Activated CD4-positive, CD25-positive, alpha-beta regulatory T cell treated with anti-CD3 and anti-CD28 coated beads, Interleukin-2, amount 50 U/mL, for 24 hours (primary cell): ENCODE results near the gene MGRN1.

Source experiments
- ATAC-seq, 2 donors: fragments of 150-1000 bp; cut with Tn5 transposase; one replicate each; pipeline ENCODE4 v1.10.0; 2021; ENCODE audit warnings: mild to moderate bottlenecking in 1 of 2, moderate library complexity in 1 of 2

The MGRN1 gene

DNA sequence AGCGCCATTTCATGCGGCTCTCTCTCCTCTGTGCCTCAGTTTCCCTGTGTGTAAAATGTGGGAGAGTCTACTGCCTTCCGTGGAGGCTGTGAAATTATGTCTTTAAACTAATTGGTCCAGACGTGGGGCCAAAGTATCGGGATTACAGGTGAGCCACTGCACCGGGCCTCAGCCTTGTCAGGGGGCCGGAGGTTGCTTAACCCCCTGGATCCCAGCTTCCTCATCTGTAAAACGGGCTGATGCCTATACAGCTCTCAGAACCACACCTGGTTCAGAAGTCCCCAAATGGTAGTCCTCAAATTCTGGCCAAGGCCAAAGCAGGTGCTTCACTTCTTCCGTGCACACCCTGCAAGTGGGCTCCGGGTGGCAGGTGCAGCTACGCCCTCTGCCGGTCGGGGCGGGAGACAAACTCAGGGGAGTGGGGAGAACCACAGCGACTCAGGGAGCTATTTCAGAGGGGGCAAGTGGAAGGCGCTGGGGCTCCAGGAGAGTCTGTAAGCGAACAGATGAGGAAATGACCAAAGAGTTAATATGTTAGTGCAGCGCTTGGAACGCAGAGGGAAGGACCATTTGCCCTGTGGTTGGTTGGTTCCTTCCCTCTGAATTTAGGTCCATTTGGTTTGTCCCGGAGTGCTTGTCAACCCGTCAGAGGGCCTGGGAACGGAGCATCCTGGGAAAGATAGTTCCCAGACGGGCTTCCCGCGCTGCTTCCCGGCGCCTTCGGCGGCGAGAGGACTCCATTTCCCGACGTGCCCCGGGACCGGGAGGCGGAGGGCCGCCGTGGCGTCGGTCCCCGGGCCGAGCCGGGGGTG lies at the start of gene MGRN1:
Gene MGRN1, plus strand, starts transcription at position 812 of the 812 bp plus-strand sequence. CDS start 135 bp downstream, outside the sequence.
- peak; percentile 88 to 91 for ATAC-seq

DNA sequence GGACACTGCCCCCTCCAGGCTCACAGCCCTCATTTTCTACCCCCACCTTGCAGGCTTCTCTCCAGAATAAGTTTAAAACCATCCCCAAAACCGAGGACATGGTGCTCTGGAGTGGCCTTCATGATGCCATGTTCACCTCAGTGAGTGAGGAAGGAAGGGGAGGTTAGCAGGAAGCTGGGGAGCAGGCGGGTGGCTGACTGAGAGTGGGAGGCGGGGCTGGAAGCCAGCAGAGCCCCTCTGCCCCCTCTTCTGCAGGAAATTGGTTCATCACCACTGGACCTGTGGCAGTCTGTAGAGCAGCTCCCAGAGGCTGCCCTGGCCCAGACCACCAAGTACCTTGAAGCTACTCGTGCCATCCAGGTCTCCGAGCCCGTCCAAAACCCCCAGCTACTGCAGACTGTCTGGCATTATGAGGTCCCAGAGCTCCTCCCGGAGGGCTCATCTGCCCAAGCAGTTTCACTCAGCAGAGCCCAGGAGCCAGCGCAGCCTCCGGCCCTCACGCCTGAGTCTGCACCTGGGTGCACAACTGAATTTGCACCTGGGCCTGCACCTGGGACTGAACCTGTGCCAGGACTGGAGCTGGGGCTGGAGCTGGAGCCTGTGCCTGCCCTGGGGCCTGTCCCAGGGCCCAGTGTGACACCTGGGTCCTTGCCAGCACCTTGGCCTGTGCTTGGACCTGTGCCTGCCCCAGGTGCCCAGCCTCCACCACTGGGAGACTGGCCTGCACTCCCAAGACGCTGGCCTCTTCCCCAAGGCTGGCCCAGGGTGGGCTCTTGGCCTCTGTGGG lies 49.5 kb upstream of the MGRN1 start:
- ATAC-seq = no peak

DNA sequence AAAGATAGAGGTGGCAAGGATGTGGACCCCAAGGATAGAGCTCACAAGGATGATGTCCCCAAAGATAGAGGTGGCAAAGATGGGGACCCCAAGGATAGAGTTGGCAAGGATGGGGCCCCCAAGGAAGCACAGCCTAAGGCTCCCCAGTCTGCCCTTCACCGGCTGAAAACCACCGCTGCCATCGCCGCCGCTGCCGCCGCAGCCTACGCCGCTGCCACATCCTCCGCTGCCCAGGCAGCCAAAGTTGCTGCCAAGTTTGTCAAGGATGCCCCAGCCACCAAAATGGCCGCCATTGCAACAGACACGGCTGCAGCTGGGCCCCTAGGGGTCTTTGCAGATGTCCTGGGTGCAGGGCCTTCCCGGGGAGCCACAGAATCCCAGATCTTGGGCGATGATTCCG lies 48.6 kb upstream of the MGRN1 start:
- no peak for ATAC-seq

DNA sequence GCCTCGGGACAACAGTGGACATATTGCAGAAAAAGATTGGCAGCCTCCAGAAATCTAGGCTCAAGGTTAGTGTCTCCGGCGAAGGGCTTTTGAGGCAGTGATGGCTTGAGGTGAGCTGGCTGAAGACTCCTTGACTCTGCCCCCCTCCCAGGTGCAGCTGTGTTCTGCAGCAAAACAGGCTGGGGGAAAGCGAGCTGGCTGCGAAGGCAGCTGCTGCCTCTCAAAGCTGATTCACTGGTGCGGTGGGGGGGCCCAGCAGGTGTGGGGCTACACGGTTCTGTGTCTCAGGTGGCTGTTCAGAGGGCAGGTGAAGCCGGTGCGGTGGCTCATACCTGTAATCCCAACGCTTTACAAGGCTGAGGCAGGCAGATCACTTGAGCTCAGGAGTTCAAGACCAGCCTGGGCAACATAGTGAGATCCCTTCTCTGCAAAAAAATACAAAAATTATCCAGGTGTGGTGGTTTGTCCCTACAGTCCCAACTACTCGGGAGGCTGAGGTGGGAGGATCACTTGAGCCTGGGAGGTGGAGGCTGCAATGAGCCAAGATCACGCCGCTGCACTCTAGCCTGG lies 45.6 kb upstream of the MGRN1 start:
- no peak for ATAC-seq

DNA sequence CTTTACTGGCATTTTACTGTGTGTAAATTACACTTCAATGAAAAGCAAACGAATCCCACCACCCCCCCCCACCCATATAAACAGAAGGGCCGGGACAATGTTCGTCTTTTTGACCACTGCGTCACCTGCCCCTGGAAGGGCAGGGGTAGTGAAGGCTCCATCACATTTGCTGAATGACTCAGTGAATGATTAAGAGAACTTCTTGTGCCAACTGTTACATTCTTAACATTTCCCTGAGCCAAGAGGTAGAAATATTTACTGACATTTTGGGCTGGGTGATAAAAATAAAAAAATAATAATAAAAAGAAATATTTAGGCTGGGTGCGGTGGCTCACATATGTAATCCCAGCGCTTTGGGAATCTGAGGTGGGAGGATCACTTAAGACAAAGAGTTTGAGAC lies 44.4 kb upstream of the MGRN1 start:
- no peak for ATAC-seq

DNA sequence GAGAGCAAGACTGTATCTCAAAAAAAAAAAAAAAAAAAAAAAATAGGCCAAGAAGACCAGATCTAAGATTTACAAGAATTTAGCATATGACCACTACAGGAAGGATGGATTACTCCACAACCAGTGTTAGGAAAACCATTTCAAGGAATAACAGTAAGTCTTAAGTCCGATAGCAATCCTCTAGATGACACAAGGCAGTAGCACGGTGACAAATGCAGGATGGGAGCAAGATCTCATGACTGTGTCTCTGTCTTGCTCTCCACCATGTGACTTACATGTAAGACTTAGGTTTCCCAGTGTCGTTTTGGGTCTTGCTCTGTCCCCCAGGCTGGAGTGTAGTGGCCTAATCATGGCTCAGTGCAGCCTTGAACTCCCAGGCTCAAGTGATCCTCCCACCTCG lies 40.7 kb upstream of the MGRN1 start:
- no peak for ATAC-seq

DNA sequence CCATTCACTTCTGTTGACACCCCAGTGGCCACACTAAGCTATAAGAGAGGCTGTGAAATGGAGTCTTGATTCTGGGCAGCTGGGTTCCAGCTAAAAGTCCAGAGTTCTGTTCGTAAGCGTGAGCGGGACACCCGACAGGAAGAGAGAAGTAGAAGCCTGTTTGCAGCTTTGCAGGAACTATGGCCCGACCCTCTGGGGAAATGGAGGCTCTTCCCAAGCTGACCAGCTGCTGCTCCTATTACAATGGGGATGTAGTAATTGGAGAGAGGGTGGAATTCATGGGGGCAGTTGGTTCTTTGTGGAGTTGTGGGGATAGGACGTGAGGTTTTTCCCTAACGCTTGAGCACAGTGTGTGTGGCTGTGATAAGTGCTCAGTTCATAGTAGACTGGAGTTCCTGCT lies 38.3 kb upstream of the MGRN1 start:
- no peak for ATAC-seq

DNA sequence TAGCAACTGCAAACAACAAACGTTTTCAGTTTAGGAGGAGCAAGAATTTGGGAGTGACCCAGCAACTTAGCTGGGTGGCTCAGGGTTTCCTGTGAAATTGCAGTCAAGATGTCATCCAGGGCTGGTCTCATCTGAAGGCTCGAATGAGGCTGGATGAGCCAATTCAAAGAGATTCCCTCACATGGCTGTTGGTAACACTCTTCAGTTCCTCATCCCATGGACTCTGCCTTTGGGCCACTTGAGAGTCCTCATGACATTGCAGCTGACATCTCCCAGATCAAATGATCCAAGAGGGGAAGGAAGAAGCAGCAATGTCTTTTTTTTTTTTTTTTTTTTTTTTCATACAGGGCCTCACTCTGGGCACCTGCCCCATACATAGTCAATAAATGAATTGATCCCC lies 36.2 kb upstream of the MGRN1 start:
- no peak for ATAC-seq

DNA sequence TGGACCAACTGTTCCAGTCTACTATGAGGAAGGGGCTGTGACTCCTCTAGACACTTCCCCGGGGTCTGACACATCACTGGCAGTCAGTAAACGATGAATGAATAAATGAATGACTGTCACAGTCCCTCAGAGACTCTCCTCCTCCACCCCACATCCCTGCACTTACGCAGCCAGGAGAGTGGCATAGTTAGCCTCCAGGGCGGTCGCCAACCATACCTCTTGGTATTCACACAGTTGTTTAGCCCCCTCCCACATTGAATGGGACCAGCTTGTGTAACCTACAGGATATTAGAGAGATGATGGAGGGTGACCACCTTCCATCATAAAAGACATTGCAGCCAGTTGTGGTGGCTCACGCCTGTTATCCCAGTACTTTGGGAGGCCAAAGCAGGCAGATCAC lies 35.7 kb upstream of the MGRN1 start:
- ATAC-seq = no peak

DNA sequence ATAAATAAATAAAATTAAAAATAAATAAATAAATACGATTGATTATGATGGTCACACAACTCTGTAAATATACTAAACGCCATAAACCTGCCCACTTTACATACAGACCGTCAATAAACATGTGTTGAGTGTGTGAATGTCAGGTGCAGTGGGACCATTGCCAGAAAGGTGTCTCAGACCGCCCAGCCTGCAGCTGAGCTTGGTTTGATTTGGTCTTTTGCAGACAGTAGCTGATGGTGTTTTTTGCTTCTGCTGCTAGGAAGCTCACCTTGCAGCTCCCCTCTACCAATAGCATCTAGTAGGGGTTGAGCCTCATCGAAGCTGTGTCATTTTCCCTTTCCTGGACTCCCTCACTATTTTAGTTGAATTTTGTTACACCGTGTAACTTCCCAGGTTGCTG lies 33.4 kb upstream of the MGRN1 start:
- no peak for ATAC-seq

DNA sequence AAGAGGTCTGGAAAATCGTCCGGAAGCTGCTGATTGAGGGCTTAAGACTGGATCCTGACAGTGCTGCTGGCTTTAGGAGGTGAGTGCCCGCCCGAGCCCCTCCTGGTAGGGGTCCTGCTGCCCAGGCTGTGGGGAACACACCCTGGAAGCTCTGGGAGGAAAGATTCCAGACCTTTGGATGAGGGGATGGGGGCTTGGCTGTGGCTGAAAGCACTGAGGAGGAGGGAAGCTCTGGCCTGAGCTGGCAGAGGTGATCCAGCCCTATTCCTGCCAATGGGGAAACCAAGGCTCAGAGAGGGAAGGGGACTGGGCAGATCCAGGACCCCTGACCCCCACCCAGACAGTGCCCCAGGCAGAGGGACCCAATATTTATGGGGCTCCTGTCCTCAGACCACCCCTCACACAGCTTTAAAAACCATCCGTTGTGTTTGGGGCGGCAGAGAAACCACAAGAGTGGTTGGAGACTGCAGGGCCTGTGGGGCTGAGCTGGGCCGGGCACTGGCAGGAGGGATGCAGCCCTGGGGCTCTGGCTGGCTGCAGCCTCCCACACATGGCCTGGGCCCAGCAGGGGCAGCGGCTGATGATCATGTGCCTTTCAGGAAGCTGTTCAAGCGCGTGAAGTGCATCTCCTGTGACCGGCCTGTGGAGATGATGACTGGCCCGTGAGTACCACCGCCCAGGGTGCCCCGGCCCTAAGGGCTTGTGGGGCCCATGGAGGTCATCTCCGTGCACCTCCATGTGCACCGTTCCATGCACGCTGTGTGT lies 32.7 kb upstream of the MGRN1 start:
- no peak for ATAC-seq

DNA sequence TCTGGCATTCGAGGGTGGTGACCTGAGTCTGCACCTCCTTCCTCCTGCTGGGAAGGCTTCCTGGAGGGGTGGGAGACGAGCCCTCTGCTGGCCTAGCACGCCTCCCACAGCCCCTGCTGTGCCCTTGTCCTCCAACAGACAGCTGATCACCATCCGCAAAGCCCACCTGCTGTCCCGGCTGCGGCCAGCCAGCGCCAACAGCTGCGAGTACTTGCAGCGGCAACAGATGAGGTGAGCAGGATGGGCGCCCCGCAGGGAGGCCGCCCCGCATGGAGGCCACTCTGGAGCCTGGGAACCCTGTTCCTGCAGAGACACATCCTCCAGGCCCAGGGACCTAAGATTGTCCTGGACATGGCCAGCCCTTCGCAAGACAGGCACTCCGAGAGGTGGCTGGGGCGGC lies 31.5 kb upstream of the MGRN1 start:
- ATAC-seq = no peak

DNA sequence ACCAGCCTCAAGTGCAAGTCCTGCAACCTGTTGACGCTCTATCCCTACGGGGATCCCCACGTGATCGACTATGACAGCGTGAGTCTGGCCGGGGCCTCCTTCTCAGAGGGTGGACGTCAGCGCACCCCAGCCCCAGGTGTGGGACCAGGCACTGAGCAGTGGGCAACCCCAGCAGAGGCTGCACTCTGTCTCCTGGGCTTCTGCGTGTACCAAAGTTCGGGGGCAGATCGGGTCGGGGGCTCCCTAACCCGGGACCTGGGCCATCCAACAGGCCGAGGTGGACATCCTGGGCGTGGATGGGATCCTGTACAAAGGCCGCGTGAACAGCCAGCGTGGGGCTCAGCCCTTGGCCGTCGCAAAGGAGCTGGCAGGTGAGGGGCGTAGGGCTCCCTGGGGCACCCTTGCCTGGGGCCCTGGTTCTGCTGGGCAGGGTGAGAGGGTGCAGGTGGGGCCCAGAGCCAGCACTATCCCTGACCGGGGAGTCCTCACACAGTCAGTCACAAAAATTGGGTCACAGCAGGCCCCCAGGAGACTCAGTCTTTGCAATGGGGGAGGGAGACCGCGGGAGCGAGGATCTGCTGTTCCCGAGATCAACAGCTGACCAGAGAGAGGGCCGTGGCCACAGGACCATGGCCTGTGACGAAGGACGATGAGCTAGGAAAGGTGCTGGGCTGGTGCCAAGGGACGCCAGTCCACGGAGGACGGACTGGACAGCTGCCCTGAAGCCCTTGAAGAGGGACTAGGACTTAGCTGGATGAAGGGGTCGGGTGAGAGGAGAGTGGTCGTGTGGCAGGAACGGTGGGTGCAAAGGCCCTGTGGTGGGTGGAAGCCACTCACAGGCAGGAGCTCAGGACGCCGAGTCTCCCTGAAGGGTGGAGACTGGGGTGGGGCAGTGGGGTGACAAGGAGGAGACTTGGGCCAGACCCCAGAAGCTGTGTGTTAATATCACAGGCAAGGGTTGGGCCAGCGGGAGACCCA lies 29.9 kb upstream of the MGRN1 start:
- no peak for ATAC-seq

DNA sequence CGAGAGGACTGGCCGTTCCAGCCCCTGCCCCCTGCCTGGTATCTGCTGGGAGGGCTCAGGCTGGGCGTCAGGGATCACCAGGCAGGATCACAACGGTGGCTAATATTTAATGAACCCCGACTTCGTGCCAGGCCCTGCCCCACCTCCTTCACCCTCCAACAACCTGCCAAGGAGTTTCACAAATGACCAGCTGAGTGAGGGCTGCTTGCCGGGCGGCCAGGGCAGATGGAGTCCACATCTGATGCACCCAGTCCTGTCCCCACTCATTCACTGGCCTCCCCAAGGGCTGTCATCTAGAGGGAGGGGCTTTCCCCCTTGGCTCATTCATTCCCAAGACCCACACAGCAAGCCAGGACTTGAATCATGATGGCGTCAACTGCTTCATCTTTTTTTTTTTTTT lies 27.5 kb upstream of the MGRN1 start:
- no peak for ATAC-seq

DNA sequence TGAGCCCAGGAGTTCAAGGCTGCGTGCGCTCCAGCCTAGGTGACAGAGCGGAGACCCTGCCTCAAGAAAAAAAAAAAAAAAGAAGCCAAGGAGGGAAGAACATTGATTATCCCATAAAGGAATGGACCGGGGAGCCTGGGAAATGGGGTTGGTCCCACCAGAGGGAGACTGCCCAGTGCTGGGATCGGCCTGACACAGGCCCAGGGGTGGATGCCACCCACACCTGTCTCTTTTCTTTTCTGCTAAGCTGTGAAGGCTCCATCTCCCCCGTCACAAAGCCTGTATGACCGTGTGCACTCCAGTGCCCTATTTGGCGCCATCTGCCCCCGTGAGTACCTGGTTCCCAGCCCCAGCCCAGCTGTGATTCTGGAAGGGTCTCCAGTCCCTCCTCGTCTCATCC lies 25.6 kb upstream of the MGRN1 start:
- no peak for ATAC-seq

DNA sequence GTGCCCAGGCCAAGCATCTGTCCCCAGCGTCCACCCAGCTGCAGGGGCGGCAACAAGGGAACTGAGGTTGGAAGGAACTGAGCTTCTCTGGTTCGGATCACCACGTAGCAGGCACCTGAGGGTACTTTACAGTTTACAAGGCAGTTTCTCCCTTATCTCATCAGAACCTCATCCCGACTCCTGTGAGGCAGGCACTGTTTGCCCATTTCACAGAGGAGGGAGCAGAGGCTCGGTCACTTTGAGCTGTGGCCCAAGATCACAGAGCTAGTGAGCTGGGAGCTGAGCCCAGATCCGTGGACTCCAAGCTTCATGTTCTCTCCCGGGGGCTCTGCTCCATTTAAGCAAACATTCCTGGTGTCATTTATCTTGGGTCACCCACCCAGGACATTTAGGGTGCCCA lies 25.1 kb upstream of the MGRN1 start:
- no peak for ATAC-seq

DNA sequence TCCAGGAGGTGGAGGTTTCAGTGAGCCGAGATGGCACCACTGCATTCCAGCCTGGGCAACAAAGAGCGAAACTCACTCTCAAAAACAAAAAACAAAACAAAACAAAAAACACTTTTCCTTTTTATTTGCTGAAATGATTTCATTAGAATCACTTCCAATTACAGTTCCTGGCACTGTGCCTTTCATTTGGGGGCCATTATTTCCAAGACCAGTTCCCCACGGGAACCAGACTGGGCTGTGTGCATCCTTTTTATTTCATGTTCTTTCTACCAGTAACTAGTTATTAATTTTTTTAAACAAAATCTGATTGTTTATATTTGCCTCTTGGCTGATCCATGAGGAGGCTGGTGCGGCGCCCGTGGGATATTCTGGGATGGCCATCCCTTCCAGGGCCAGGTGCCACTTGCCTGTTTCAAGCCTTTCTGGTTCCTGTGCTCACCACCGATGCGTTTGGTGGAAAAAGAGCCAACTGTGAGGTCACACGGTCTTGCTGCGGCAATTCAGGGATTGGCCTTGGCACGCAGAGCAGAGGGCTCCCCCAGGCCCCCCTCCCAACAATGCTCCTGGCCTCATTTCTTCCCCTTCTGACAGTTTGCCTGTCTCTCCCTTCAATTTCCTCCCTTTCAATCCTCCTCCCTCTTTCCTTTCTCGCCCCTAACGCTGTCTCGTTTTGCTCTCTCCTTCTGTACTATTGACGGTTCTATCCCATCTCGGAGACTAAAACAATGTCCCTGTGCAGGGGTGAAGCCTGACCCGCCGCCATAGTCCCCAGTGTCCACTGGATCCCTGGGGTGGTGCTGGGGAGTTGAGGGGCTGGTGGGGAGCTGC lies 23.4 kb upstream of the MGRN1 start:
- no peak for ATAC-seq

DNA sequence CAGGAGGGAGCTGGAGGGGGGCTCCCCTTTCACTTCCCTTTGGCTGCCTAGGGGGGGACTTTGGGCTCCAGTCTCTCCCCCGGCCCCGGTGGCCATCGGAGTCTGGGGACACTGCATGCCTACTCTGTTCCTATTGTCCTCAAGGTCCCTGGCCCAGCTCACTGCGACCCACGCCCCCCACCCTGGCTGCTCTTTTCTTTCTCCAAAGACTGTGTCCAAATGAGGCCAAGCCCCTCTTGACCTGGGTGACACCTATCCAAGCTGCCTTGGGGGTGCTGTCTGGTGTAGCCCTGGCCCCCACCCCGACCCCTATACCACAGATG lies 22.8 kb upstream of the MGRN1 start:
- no peak for ATAC-seq

DNA sequence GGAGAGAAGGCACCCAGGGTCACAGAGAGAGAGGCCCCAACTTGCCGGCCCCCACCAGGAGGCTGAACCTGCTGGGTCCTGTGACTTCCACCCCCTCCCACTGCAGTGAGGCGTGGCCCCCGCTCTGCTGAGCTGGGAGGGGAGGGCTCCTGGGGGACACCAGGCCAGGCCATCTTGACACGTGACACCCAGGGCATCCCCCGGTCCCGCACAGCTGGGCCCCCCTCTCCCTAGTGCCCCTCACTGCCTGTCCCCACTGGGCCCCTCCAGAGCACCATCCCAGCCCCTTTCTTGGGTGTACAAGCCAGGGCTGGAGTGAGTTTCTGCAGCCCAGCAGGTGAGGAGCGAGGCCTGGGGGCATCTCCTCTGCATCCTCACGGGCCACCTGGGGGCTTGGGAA lies 22.3 kb upstream of the MGRN1 start:
- ATAC-seq = no peak

DNA sequence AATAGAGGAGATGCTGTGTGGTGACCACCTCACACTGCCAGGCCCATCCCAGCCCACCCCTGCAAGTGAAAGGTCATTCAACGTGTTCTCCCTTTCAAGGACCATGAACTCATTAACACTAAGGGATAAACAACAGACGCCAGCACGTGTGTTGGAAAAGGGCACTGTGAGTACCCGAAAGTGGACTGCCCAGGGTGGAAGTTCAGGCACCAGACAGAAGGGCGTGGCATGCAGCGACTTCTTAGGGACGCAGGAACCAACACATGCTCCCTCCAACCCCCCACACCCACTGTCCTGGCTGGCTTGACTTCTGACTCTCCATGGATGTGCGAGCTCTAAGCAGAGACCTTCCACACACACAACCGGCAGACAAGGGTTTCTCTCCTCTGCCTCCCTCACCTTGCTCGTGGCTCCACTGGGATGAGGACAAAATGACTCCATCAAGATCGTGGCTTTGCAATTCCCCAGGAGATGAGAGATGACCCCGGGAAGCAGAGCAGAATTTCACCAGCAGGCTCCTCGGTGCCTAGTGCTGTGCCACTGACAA lies 20.9 kb upstream of the MGRN1 start:
- no peak for ATAC-seq

DNA sequence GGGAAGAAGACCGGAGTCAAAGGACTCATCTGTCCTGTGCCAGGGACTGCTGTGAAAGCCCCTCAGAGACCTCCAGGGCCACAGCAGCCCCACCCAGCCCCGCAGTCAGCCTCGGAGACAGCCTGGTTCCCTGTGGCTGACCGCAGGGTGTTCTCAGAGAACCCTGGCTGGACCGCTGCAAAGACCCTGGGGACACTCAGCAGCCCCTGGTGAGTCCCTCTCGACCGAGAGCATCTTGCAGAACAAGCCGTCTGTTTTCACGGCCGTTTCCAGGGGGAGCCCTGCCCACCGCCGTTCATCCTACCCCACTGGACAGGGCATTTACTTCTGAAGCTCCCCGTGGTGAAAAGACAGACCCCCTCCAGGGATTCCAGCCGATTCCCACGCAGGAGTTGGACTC lies 20.2 kb upstream of the MGRN1 start:
- ATAC-seq = no peak
